Right renal cortex interstitium (tissue), 3 donors: ENCODE data around the gene PPCDC. TPM values are rescaled to one million over a fixed set of nuclear protein-coding genes. Genes with fewer than 3 reads are reported as not detected.
"Not testable (repeated sequence)": the region's sequence is repeated elsewhere in the genome, so short reads cannot be mapped to it uniquely, and the experiment has no call there.

Experiments used
- DNase-seq, 3 donors: peaks; one replicate each; pipeline ENCODE4 v3.0.0-alpha.2; 2013; ENCODE audit warnings: low read depth in 3 of 3, low spot score in 2 of 3
- polyA plus RNA-seq, 3 donors: library from polyadenylated mRNA; unstranded; fragments of 120-200 nt; gene quantifications; one replicate each; pipeline ENCODE4 v1.2.1, GENCODE V29; 2013; ENCODE audit not compliant: insufficient read length in 3 of 3

PPCDC gene
- polyA plus RNA-seq, 3 donors, result 11.0 to 13.7 (median 13.7) TPM

GRCh38 chr15:75064846-75065245 lies 41.5 kb downstream of the PPCDC start:
- no peak for DNase-seq

GRCh38 chr15:75065467-75065850 lies 42.1 kb downstream of the PPCDC start:
- no peak for DNase-seq

GRCh38 chr15:75065851-75066509 lies 42.6 kb downstream of the PPCDC start:
- no peak for DNase-seq

GRCh38 chr15:75067123-75067830 lies 43.9 kb downstream of the PPCDC start:
- no peak for DNase-seq

- no peak for DNase-seq
Observed at GRCh38 chr15:75068748-75069147, 45.4 kb downstream of the PPCDC start.

GRCh38 chr15:75069301-75069925 lies 46.0 kb downstream of the PPCDC start:
- DNase-seq, result no peak

- DNase-seq, result no peak
Observed at GRCh38 chr15:75070674-75071073, 47.3 kb downstream of the PPCDC start.

GRCh38 chr15:75073197-75073596 lies 49.8 kb downstream of the PPCDC start:
- no peak for DNase-seq

- DNase-seq, result no peak
Observed at GRCh38 chr15:75076277-75076676, 52.9 kb downstream of the PPCDC start.

GRCh38 chr15:75077551-75077961 lies 54.2 kb downstream of the PPCDC start:
- not testable (repeated sequence) for DNase-seq

- no peak for DNase-seq
Observed at GRCh38 chr15:75081150-75081549, 57.8 kb downstream of the PPCDC start.

GRCh38 chr15:75082689-75083088 lies 59.3 kb downstream of the PPCDC start:
- no peak for DNase-seq

- not testable (repeated sequence) for DNase-seq
Observed at GRCh38 chr15:75085708-75086107, 62.3 kb downstream of the PPCDC start.

GRCh38 chr15:75089456-75090387 lies 66.3 kb downstream of the PPCDC start:
- DNase-seq, result no peak

GRCh38 chr15:75090388-75090734 lies 67.0 kb downstream of the PPCDC start:
- no peak for DNase-seq

GRCh38 chr15:75091814-75092213 lies 68.4 kb downstream of the PPCDC start:
- no peak for DNase-seq

GRCh38 chr15:75094961-75095478 lies 71.6 kb downstream of the PPCDC start:
- not testable (repeated sequence) for DNase-seq

- no peak for DNase-seq
Observed at GRCh38 chr15:75095594-75095993, 72.2 kb downstream of the PPCDC start.

GRCh38 chr15:75097939-75098338 lies 74.5 kb downstream of the PPCDC start:
- no peak for DNase-seq

- DNase-seq, result no peak
Observed at GRCh38 chr15:75098404-75098803, 75.0 kb downstream of the PPCDC start.
